ENCODE data around the gene SLC6A19.

SLC6A19 gene

DNA sequence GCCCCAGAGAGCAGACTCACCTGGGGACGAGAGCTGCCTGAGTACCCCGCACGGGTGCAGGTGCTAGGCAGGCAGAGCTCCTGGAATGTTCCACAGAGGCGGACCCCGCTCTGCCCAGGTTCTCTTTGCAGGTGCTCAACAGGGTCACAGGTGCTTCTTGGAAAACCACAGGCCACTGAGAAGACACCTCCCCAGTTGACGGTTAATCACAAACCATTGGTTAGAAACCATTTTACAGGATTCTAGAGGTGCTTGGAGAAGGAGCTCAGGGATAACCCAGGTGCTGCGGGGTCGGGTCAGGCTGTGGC lies 17.3 kb upstream of the SLC6A19 start:
- Histone ChIP-seq H3K9me3 (ENCODE audit: severe bottlenecking) (no peaks in the 10 kb centered on the region), H3K27me3 (ENCODE audit: insufficient read depth, poor library complexity, severe bottlenecking) (peaks cover 13% of the 10 kb centered on the region), H3K36me3 (ENCODE audit: low read depth) (no peaks in the 10 kb centered on the region), H3K27ac (ENCODE audit: poor library complexity, severe bottlenecking) (no peak overlapping the region), H3K4me3 (ENCODE audit: severe bottlenecking) (no peak overlapping the region), H3K4me1 (ENCODE audit: insufficient read depth, poor library complexity, severe bottlenecking) (no peaks in the 10 kb centered on the region)
- no peak for ATAC-seq (ENCODE audit: low read depth)
- DNase-seq (ENCODE audit: low spot score): no peak
- TF ChIP-seq, protein P1, sequence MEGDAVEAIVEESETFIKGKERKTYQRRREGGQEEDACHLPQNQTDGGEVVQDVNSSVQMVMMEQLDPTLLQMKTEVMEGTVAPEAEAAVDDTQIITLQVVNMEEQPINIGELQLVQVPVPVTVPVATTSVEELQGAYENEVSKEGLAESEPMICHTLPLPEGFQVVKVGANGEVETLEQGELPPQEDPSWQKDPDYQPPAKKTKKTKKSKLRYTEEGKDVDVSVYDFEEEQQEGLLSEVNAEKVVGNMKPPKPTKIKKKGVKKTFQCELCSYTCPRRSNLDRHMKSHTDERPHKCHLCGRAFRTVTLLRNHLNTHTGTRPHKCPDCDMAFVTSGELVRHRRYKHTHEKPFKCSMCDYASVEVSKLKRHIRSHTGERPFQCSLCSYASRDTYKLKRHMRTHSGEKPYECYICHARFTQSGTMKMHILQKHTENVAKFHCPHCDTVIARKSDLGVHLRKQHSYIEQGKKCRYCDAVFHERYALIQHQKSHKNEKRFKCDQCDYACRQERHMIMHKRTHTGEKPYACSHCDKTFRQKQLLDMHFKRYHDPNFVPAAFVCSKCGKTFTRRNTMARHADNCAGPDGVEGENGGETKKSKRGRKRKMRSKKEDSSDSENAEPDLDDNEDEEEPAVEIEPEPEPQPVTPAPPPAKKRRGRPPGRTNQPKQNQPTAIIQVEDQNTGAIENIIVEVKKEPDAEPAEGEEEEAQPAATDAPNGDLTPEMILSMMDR (IDR thresholded peaks at IDR 0.05; ENCODE audit: poor library complexity, severe bottlenecking): no peak

DNA sequence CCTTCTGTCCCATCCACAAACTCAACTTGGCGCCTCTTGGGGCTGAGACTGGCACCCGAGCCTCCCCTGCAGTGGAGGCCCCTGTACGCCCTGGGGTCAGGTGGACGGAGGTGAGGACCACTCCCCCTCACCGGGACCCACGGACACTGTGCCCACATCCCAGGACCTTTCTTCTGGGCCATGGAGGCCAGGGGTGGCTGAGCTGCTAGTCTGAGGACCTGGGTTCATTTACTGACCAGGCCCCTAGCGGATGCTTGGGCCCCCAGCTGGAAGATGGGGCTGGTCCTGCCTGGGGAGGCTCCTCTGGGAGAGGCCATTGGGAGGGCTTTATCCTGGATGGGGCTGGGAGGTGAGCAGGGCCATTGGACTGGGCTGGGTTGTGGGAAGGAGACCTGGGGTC lies 16.9 kb upstream of the SLC6A19 start:
- TF ChIP-seq, protein P1 (IDR thresholded peaks at IDR 0.05; ENCODE audit: poor library complexity, severe bottlenecking): no peak
- Histone ChIP-seq H3K4me3 (ENCODE audit: severe bottlenecking) (no peak overlapping the region), H3K27me3 (ENCODE audit: insufficient read depth, poor library complexity, severe bottlenecking) (peaks cover 16% of the 10 kb centered on the region), H3K9me3 (ENCODE audit: severe bottlenecking) (no peaks in the 10 kb centered on the region), H3K4me1 (ENCODE audit: insufficient read depth, poor library complexity, severe bottlenecking) (no peaks in the 10 kb centered on the region), H3K27ac (ENCODE audit: poor library complexity, severe bottlenecking) (no peak overlapping the region), H3K36me3 (ENCODE audit: low read depth) (no peaks in the 10 kb centered on the region)
- ATAC-seq (ENCODE audit: low read depth) (no peak), DNase-seq (ENCODE audit: low spot score) (peak; percentile 62)

DNA sequence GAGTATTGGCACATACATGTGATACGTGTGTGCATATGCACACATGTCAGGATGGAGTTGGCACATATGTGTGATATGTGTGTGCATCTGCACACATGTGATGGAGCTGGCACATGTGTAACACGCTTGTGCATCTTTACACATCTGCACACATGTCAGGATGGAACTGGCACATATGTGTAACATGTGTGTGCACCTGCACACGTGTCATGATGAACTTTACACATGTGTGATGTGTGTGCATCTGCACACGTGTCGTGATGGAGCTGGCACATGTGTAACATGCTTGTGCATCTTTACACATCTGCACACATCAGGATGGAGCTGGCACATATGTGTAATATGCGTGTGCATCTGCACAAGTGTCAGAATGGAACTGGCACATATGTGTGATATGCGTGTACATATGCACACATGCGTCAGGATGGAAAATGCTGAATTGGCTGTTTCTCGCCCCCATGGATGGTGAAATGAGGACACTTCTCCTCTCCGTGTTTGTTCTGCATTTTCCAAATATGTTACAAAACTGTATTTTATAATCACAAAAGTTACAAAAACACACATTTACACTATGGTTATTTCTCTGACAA lies 16.3 kb upstream of the SLC6A19 start:
- Histone ChIP-seq H3K27ac (ENCODE audit: poor library complexity, severe bottlenecking) (no peak overlapping the region), H3K4me1 (ENCODE audit: insufficient read depth, poor library complexity, severe bottlenecking) (no peaks in the 10 kb centered on the region), H3K36me3 (ENCODE audit: low read depth) (no peaks in the 10 kb centered on the region), H3K4me3 (ENCODE audit: severe bottlenecking) (no peak overlapping the region), H3K9me3 (ENCODE audit: severe bottlenecking) (no peaks in the 10 kb centered on the region), H3K27me3 (ENCODE audit: insufficient read depth, poor library complexity, severe bottlenecking) (peaks cover 21% of the 10 kb centered on the region)
- TF ChIP-seq, protein P1 (IDR thresholded peaks at IDR 0.05; ENCODE audit: poor library complexity, severe bottlenecking): no peak
- DNase-seq (ENCODE audit: low spot score) (peak; percentile 19), ATAC-seq (ENCODE audit: low read depth) (no peak)

DNA sequence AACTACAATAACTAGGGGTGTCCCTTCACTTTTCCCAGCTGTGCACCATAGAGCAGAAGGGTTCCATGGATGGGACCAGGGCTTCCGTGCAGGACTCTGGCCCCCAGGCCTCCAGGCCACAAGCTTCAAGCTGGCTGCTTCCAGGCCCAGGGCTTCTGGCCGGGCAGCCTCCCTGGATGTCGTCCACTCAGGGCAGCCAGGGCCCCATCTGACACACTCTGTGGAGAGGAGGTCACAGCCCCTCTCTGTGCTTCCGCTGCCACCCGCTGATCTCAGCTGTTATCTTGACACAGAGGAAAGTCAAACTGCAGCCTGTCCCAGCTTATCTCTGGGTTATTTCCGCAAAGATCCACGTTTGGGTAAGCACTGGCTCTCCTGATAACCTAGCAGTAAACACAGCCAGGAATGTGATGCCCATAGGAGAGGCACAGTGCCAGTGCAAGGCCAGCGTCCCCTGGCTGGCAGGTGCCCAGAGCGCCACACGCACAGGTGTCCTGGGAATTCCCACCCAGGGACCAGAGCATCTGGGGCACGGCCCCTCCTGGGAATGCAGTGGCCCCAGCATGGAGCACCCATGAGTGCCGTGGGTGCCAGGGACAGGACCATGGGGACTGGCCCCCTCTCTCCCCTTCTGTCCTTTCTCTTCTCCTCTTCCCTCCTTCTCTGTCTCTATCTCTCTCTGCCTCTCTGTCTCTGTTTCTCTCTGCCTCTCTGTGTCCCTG lies 15.6 kb upstream of the SLC6A19 start:
- no peaks in the 10 kb centered on the region for H3K4me1 ChIP-seq (ENCODE audit: insufficient read depth, poor library complexity, severe bottlenecking)
- ATAC-seq (ENCODE audit: low read depth) (no peak), DNase-seq (ENCODE audit: low spot score) (peak; percentile 58)
- TF ChIP-seq, protein P1 (IDR thresholded peaks at IDR 0.05; ENCODE audit: poor library complexity, severe bottlenecking): no peak
- no peaks in the 10 kb centered on the region for H3K9me3 ChIP-seq (ENCODE audit: severe bottlenecking)
- H3K27ac ChIP-seq (ENCODE audit: poor library complexity, severe bottlenecking): no peak overlapping the region
- no peaks in the 10 kb centered on the region for H3K36me3 ChIP-seq (ENCODE audit: low read depth)
- no peak overlapping the region for H3K4me3 ChIP-seq (ENCODE audit: severe bottlenecking)
- peaks cover 21% of the 10 kb centered on the region for H3K27me3 ChIP-seq (ENCODE audit: insufficient read depth, poor library complexity, severe bottlenecking)

All from RWPE2 (cell line).